Measurements from ENCODE around the gene DHRS11. TPM values are rescaled to one million over a fixed set of nuclear protein-coding genes. Genes with fewer than 3 reads are reported as not detected.
A peak's percentile ranks its signal among the peaks of the same experiment; 100 is the strongest.

DHRS11 gene
- total RNA-seq, 1 experiment from 2014 or later = 38.0 TPM

- H3K4me3 Mint-ChIP-seq = peak overlapping the region; percentile 84
- POLR2A ChIA-PET = interaction anchor here (0.7 to 3.2 kb wide), 7 partner anchors 9 to 68 kb away, joined by 3 to 22 read pairs (median 3); partner anchors contain the start of gene DHRS11
- H3K27me3 Mint-ChIP-seq (ENCODE audit: low read depth) = no peaks in the 10 kb centered on the region
- peaks cover 7% of the 10 kb centered on the region; the same call in 1 of the 2 replicates for H3K36me3 Mint-ChIP-seq
- ATAC-seq (no peak), DNase-seq (ENCODE audit: low spot score) (no peak)
- no peak overlapping the region for H3K27ac Mint-ChIP-seq
- CTCF ChIA-PET = interaction anchor here (0.5 to 4.5 kb wide), 45 partner anchors 10 to 774 kb away, joined by 3 to 87 read pairs (median 5); partner anchors contain the start of genes AATF, DHRS11 and ZNHIT3
- no peaks in the 10 kb centered on the region for H3K9me3 Mint-ChIP-seq
- peaks cover 27% of the 10 kb centered on the region for H3K4me1 Mint-ChIP-seq
- TF ChIP-seq HMGXB4 (CRISPR knock-in tag; IDR thresholded peaks at IDR 0.05) = peak; percentile 44; the same call in 1 of the 2 replicates
- no peak for TF ChIP-seq CREM (CRISPR knock-in tag; IDR thresholded peaks at IDR 0.05)
- TF ChIP-seq FOXJ3 (CRISPR knock-in tag; IDR thresholded peaks at IDR 0.05; ENCODE audit: borderline replicate concordance) = no peak
- peak; percentile 2; the same call in 1 of the 2 replicates for TF ChIP-seq CREB1 (CRISPR knock-in tag; IDR thresholded peaks at IDR 0.05)
- no peak for TF ChIP-seq GTF2I (CRISPR knock-in tag; conservative IDR thresholded peaks at IDR 0.05)
- TF ChIP-seq HMGA2 (CRISPR knock-in tag; IDR thresholded peaks at IDR 0.05) = no peak
- 0 out of 2 replicates have a peak, but pooled peaks have one; percentile 16 for TF ChIP-seq ATF1 (CRISPR knock-in tag; IDR thresholded peaks at IDR 0.05)
- TF ChIP-seq, protein P1, sequence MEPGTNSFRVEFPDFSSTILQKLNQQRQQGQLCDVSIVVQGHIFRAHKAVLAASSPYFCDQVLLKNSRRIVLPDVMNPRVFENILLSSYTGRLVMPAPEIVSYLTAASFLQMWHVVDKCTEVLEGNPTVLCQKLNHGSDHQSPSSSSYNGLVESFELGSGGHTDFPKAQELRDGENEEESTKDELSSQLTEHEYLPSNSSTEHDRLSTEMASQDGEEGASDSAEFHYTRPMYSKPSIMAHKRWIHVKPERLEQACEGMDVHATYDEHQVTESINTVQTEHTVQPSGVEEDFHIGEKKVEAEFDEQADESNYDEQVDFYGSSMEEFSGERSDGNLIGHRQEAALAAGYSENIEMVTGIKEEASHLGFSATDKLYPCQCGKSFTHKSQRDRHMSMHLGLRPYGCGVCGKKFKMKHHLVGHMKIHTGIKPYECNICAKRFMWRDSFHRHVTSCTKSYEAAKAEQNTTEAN (CRISPR knock-in tag; IDR thresholded peaks at IDR 0.05) = no peak
- TF ChIP-seq NFATC4 (CRISPR knock-in tag; IDR thresholded peaks at IDR 0.05) = 0 out of 2 replicates have a peak, but pooled peaks have one; percentile 1
Measured at GRCh38 chr17:36602030-36602748, 10.5 kb downstream of the DHRS11 start.

DNA sequence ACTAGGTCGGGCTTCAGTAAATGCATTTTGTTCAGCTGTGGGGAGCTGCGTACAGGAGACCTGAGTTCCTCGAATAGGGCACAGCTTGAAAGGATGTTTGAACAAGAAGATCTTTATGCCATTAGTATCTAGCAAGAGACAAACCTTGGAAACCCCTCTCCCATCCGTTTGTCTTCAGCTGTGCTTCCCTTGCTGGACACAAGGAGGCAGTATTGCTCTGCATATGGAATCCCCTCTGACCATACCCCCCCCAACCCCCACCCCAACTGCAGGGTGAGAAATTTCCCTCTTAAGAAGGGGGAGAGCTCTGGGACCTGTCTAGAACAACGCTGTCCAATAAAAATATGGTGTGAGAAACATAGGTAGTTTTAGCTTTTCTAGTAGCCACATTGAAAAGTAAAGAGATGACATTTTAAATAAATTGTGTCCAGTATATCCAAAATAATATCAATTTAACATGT lies 11.3 kb downstream of the DHRS11 start:
- TF ChIP-seq, protein P2, sequence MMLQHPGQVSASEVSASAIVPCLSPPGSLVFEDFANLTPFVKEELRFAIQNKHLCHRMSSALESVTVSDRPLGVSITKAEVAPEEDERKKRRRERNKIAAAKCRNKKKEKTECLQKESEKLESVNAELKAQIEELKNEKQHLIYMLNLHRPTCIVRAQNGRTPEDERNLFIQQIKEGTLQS (CRISPR knock-in tag; conservative IDR thresholded peaks at IDR 0.05) = no peak
- TF ChIP-seq, protein P3, sequence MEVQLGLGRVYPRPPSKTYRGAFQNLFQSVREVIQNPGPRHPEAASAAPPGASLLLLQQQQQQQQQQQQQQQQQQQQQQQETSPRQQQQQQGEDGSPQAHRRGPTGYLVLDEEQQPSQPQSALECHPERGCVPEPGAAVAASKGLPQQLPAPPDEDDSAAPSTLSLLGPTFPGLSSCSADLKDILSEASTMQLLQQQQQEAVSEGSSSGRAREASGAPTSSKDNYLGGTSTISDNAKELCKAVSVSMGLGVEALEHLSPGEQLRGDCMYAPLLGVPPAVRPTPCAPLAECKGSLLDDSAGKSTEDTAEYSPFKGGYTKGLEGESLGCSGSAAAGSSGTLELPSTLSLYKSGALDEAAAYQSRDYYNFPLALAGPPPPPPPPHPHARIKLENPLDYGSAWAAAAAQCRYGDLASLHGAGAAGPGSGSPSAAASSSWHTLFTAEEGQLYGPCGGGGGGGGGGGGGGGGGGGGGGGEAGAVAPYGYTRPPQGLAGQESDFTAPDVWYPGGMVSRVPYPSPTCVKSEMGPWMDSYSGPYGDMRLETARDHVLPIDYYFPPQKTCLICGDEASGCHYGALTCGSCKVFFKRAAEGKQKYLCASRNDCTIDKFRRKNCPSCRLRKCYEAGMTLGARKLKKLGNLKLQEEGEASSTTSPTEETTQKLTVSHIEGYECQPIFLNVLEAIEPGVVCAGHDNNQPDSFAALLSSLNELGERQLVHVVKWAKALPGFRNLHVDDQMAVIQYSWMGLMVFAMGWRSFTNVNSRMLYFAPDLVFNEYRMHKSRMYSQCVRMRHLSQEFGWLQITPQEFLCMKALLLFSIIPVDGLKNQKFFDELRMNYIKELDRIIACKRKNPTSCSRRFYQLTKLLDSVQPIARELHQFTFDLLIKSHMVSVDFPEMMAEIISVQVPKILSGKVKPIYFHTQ (CRISPR knock-in tag; IDR thresholded peaks at IDR 0.05) = no peak
- TF ChIP-seq ZNF121 (CRISPR knock-in tag; IDR thresholded peaks at IDR 0.05) (no peak), NR3C1 (CRISPR knock-in tag; conservative IDR thresholded peaks at IDR 0.05; ENCODE audit: low read depth) (no peak)
- TF ChIP-seq, protein P4, sequence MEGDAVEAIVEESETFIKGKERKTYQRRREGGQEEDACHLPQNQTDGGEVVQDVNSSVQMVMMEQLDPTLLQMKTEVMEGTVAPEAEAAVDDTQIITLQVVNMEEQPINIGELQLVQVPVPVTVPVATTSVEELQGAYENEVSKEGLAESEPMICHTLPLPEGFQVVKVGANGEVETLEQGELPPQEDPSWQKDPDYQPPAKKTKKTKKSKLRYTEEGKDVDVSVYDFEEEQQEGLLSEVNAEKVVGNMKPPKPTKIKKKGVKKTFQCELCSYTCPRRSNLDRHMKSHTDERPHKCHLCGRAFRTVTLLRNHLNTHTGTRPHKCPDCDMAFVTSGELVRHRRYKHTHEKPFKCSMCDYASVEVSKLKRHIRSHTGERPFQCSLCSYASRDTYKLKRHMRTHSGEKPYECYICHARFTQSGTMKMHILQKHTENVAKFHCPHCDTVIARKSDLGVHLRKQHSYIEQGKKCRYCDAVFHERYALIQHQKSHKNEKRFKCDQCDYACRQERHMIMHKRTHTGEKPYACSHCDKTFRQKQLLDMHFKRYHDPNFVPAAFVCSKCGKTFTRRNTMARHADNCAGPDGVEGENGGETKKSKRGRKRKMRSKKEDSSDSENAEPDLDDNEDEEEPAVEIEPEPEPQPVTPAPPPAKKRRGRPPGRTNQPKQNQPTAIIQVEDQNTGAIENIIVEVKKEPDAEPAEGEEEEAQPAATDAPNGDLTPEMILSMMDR (IDR thresholded peaks at IDR 0.05) = peak; percentile 94
- TF ChIP-seq, protein P5, sequence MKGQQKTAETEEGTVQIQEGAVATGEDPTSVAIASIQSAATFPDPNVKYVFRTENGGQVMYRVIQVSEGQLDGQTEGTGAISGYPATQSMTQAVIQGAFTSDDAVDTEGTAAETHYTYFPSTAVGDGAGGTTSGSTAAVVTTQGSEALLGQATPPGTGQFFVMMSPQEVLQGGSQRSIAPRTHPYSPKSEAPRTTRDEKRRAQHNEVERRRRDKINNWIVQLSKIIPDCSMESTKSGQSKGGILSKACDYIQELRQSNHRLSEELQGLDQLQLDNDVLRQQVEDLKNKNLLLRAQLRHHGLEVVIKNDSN (CRISPR knock-in tag; IDR thresholded peaks at IDR 0.05) = no peak
- Mint-ChIP-seq H3K4me1 (peaks cover 27% of the 10 kb centered on the region), H3K4me3 (peak overlapping the region; percentile 84), H3K27me3 (ENCODE audit: low read depth) (no peaks in the 10 kb centered on the region), H3K9me3 (no peaks in the 10 kb centered on the region), H3K27ac (no peak overlapping the region), H3K36me3 (peaks cover 7% of the 10 kb centered on the region; the same call in 1 of the 2 replicates)
- CTCF ChIA-PET = interaction anchor here (0.5 to 4.5 kb wide), 59 partner anchors 10 to 773 kb away, joined by 3 to 87 read pairs (median 4); partner anchors contain the start of genes AATF, CCL3L1, CCL3L3 and DHRS11
- POLR2A ChIA-PET = interaction anchor here (0.6 to 3.2 kb wide), 4 partner anchors 10 to 234 kb away, joined by 3 to 22 read pairs (median 4); no protein-coding TSS in a partner anchor
- ATAC-seq = peak; percentile 7
- DNase-seq (ENCODE audit: low spot score) = peak; percentile 79

Data from WTC11 (cell line).